Adrenal gland (tissue), 12 donors: ENCODE data around the gene ERC2. TPM values are rescaled to one million over a fixed set of nuclear protein-coding genes. Genes with fewer than 3 reads are reported as not detected.
A peak's percentile ranks its signal among the peaks of the same experiment; 100 is the strongest.

Source experiments
- DNase-seq, 7 donors: peaks; one replicate each; pipeline ENCODE4 v3.0.0-alpha.2; 2019 to 2020
- H3K27ac ChIP-seq, 5 donors: fragments of 200-600 bp; sonication (generic) in 4 of 5; 1 replicate in 3 of 5; 2 replicates in 2 of 5; pipeline versions ENCODE4 v1.5.1 to v1.8.0; 2016 to 2020; ENCODE audit warnings: mild to moderate bottlenecking in 1 of 5
- H3K27me3 ChIP-seq: fragments of 200-600 bp; 2 replicates; pipeline ENCODE4 v1.8.0; 2021
- H3K36me3 ChIP-seq, 2 donors: fragments of 200-600 bp; replicated peaks in 1 of 2; 1 replicate in 1 of 2; 2 replicates in 1 of 2; pipeline versions ENCODE4 v1.5.1 to v1.8.0; 2018 to 2022
- H3K4me1 ChIP-seq, 2 donors: fragments of 200-600 bp; replicated peaks in 1 of 2; 1 replicate in 1 of 2; 2 replicates in 1 of 2; pipeline versions ENCODE4 v1.5.1 to v1.8.0; 2018 to 2021
- H3K4me3 ChIP-seq, 4 donors: fragments of 200-600 bp; sonication (generic) in 3 of 4; one replicate each; pipeline ENCODE4 v1.5.1; 2016 to 2018
- H3K9me3 ChIP-seq, 3 donors: fragments of 200-600 bp; sonication (generic) in 1 of 3; replicated peaks in 1 of 3; 1 replicate in 2 of 3; 2 replicates in 1 of 3; pipeline versions ENCODE4 v1.5.1 to v1.8.0; 2016 to 2021
- CTCF ChIP-seq, 6 experiments: fragments of 450-650 bp in 4 of 6; fragments of 200-600 bp in 2 of 6; sonication (generic) in 1 of 6; IDR thresholded peaks; 1 replicate in 5 of 6; 2 replicates in 1 of 6; pipeline versions ENCODE4 v1.5.1 to v1.8.0; 2016 to 2021; ENCODE audit warnings: antibody characterized with exemption in 6 of 6, mild to moderate bottlenecking in 2 of 6, moderate library complexity in 1 of 6
- POLR2A ChIP-seq, 2 donors: fragments of 450-650 bp; IDR thresholded peaks; one replicate each; pipeline ENCODE4 v1.6.1; 2017; ENCODE audit warnings: antibody characterized with exemption in 2 of 2, mild to moderate bottlenecking in 2 of 2, moderate library complexity in 1 of 2
- WGBS, 4 donors: extraction: QIAGEN DNeasy Blood & Tissue Kit in 2 of 4; methylation state at CpG; one replicate each; pipeline versions ENCODE4 v1.1.5 to v1.1.7; 2013 to 2017; 5-methylcytosine and 5-hydroxymethylcytosine counted together
- intact Hi-C, 2 donors: fragments of 100-400 bp; cut with DNase I; formaldehyde crosslinking; loops; one replicate each; pipeline versions ENCODE4 v1.14.1 to v1.15.0; 2022 to 2023
- polyA plus RNA-seq, 3 donors: library from polyadenylated mRNA; stranded (reverse); fragments of 200-250 nt in 2 of 3; fragments of 350-450 nt in 1 of 3; fragmentation: Illumina TruSeq in 1 of 3; extraction: RNeasy Lipid Tissue Mini Kit (QIAGEN cat#74804) in 1 of 3; gene quantifications; one replicate each; pipeline ENCODE4 v1.2.3, GENCODE V29; 2013 to 2014
- total RNA-seq, 9 donors: library from RNA; depleted of rRNA in 4 of 9; stranded (reverse); fragments of >200 nt in 4 of 9; fragments of 120-200 nt in 1 of 9; fragmentation: NEBNext Ultra II Directional in 1 of 9; extraction: Animal tissue kit (Norgen Biotek cat#: 25700) in 1 of 9; gene quantifications; one replicate each; pipeline versions ENCODE4 v1.1.0 to v1.2.4, GENCODE V29; 2013 to 2023
- donor health status: healthy with polysubstance abuse.
- donor health status: Bipolar disorder and iron deficiency.
- donor health status: DM: yes; HTN: yes; CAD: no.
- donor health status: DM: no; HTN: no; CAD: no.
- donor health status: DM: no; HTN: no; CAD: no.
- donor health status: DM: yes; HTN: yes; CAD: no.

The ERC2 gene
- total and polyA plus RNA-seq, 12 donors = 0.47 to 5.8 (median 1.5) TPM

- H3K27me3 ChIP-seq = peaks cover 57% of the 10 kb centered on the region
- H3K36me3 ChIP-seq = no peaks in the 10 kb centered on the region
- WGBS, 4 donors = 13 to 20% (median 16%) methylated on average over 23 to 42 of the region's 42 CpGs
- peaks cover 0 to 15% of the 10 kb centered on the region in 2 donors for H3K4me1 ChIP-seq
- peak overlapping the region in 1 of 4 donors; percentile 42 for H3K4me3 ChIP-seq
- intact Hi-C loops = loop anchor here in 1 of 2 donors (5.0 kb wide), 1 partner anchor 266 kb away; no protein-coding TSS in a partner anchor
- H3K9me3 ChIP-seq = no peaks in the 10 kb centered on the region
- no peak overlapping the region for H3K27ac ChIP-seq
- DNase-seq = no peak
- no peak for TF ChIP-seq CTCF (IDR thresholded peaks at IDR 0.05)
- no peak for TF ChIP-seq POLR2A (IDR thresholded peaks at IDR 0.05)
These were observed 987.1 kb downstream of the ERC2 start for GRCh38 chr3:55480911-55481743.

- H3K4me3 ChIP-seq = no peak overlapping the region
- 77 to 85% (median 78%) methylated on average over 9 of the region's 9 CpGs for WGBS, 4 donors
- TF ChIP-seq CTCF (IDR thresholded peaks at IDR 0.05) (no peak), POLR2A (IDR thresholded peaks at IDR 0.05) (no peak)
- DNase-seq = no peak
- H3K27ac ChIP-seq = no peak overlapping the region
- H3K9me3 ChIP-seq = no peaks in the 10 kb centered on the region
- peaks cover 36% of the 10 kb centered on the region for H3K27me3 ChIP-seq
- H3K36me3 ChIP-seq = no peaks in the 10 kb centered on the region
- intact Hi-C loops = no loop called here
- H3K4me1 ChIP-seq = peaks cover 0 to 11% of the 10 kb centered on the region in 2 donors
These were observed 990.7 kb downstream of the ERC2 start for GRCh38 chr3:55477306-55478303.

GRCh38 chr3:55476515-55476914, 991.8 kb downstream of the ERC2 start:
- H3K27ac ChIP-seq = no peak overlapping the region
- no peak overlapping the region for H3K4me3 ChIP-seq
- TF ChIP-seq POLR2A (IDR thresholded peaks at IDR 0.05) (no peak), CTCF (IDR thresholded peaks at IDR 0.05) (no peak)
- H3K9me3 ChIP-seq = no peaks in the 10 kb centered on the region
- WGBS, 4 donors = 66 to 84% (median 74%) methylated on average over 3 of the region's 3 CpGs
- no peaks in the 10 kb centered on the region for H3K36me3 ChIP-seq
- no peak for DNase-seq
- peaks cover 25% of the 10 kb centered on the region for H3K27me3 ChIP-seq
- H3K4me1 ChIP-seq = peaks cover 0 to 8% of the 10 kb centered on the region in 2 donors
- intact Hi-C loops = no loop called here

- Histone ChIP-seq H3K27me3 (peaks cover 5% of the 10 kb centered on the region), H3K27ac (no peak overlapping the region), H3K4me3 (no peak overlapping the region), H3K4me1 (no peaks in the 10 kb centered on the region), H3K36me3 (no peaks in the 10 kb centered on the region), H3K9me3 (no peaks in the 10 kb centered on the region)
- no peak for DNase-seq
- WGBS, 4 donors = 83 to 88% (median 85%) methylated on average over 12 to 44 of the region's 44 CpGs
- intact Hi-C loops = no loop called here
- TF ChIP-seq POLR2A (IDR thresholded peaks at IDR 0.05) = no peak
- no peak for TF ChIP-seq CTCF (IDR thresholded peaks at IDR 0.05)
These were observed 994.0 kb downstream of the ERC2 start for GRCh38 chr3:55474213-55474632.
